GF-D8 (cell line): ENCODE measurements around the gene SPANXA1.
"Not testable (repeated sequence)": the region's sequence is repeated elsewhere in the genome, so short reads cannot be mapped to it uniquely, and the experiment has no call there.

Source experiments
- DNase-seq: peaks from one replicate; lab custom pipeline; 2025; lab: John Stamatoyannopoulos, UW

SPANXA1 gene

GRCh38 chrX:141584638-141585037 is at the start of gene SPANXA1:
SPANXA1 (minus strand) TSS chrX:141584738; CDS start chrX:141584678, 60 bp downstream.
- not testable (repeated sequence) for DNase-seq

- DNase-seq: no peak
Measured at GRCh38 chrX:141632124-141632523, 47.6 kb upstream of the SPANXA1 start.

- DNase-seq: no peak
Measured at GRCh38 chrX:141619336-141619735, 34.8 kb upstream of the SPANXA1 start.

- no peak for DNase-seq
Measured at GRCh38 chrX:141609111-141609510, 24.6 kb upstream of the SPANXA1 start.

- DNase-seq: not testable (repeated sequence)
Measured at GRCh38 chrX:141589408-141589807, 4.9 kb upstream of the SPANXA1 start, which contains the start of gene SPANXA2. SPANXA2 (plus strand) TSS chrX:141589708; CDS start chrX:141589768, 60 bp downstream.

- DNase-seq: not testable (repeated sequence)
Measured at GRCh38 chrX:141542551-141542950, 42.0 kb downstream of the SPANXA1 start.
